ENCODE data around the gene ANKRD29. TPM values are rescaled to one million over a fixed set of nuclear protein-coding genes. Genes with fewer than 3 reads are reported as not detected.

ANKRD29 gene
- total RNA-seq (2014; rRNA removed; shearing (Covaris generic)), result 3.9 TPM in 2 replicates

DNA sequence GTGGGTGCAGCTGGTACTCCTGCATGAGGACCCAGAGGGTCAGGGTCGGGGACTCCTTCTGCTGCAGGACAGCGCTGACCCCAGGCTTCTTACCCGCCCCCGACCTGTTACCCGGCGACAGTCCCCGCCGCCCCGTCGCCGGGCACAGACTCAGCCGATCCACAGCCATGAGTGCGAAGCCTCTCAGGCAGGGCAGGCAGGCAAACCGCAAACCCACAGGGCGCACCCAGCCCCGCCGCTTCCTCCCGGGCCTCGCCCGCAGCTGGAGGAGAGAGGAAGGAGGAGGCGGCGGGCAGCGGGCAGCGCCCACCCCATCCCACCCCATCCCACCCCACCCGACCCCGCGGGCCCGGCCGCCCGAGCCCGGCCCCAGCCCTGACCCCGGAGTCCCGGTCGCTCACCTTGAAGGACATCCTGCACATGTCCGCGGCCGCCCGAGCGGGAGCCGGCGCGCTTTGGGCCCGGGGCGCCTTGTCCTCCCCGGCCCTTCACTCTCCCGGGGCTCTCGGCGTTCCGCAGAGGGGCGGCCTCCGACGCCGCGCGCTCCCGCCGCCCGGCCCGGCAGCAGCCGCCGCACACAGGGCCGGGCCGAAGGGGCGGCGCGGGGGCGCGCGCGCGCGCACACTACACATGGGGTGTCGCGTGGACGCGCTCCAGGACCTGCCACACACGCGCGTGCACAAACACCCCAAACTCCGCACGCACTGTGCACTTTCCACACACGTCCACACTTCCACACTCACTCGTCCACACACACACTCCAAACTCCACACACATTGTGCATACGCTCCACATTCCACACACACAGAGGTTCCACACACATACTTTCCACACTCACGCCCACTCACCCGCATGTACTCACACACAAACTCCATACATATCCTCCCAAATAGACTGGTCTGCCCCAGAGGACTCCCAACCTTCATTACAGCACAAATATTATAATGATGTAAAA, at the start of gene ANKRD29:
Gene ANKRD29, minus strand, starts transcription at position 603 of the 955 bp plus-strand sequence. Its CDS starts 181 bp downstream, at position 422.
- DNase-seq, result peak; percentile 36 to 38
- peak within 1 kb of the TSS; percentile 60 for H3K27ac ChIP-seq
- peak within 1 kb of the TSS; percentile 62 for H3K4me3 ChIP-seq
- no peaks in the 10 kb centered on the region for H3K4me1 ChIP-seq
- H3K9me3 ChIP-seq (replicated peaks), result no peaks in the 10 kb centered on the region
- no peaks in the 10 kb centered on the region for H3K27me3 ChIP-seq
- H3K36me3 ChIP-seq, result no peaks in the 10 kb centered on the region

- Histone ChIP-seq H3K4me1 (peaks cover 9% of the 10 kb centered on the region; the same call in 1 of the 2 replicates), H3K27ac (no peak overlapping the region), H3K4me3 (no peak overlapping the region), H3K27me3 (no peaks in the 10 kb centered on the region), H3K36me3 (no peaks in the 10 kb centered on the region), H3K9me3 (replicated peaks) (no peaks in the 10 kb centered on the region)
- DNase-seq, result no peak
These were observed 49.7 kb upstream of the ANKRD29 start for GRCh38 chr18:23712445-23712844.

DNA sequence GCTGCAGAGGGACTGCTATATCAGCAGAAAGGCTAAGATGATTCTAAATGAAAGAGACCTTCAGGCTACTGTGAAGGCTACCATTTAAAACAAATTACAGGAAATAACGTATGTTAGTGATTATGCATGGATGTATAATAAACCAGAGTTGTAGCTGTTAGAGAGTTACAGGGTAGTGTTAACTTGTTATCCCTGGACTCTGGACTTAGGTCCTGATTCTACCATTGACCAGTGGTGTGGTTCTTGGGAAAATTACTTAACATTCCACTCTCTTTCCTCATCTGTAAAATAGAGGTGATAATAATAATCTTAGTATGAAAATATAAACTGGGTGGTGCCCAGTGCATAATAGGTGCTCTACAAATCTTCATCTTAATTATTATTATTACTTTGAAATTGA, 48.7 kb upstream of the ANKRD29 start:
- H3K36me3 ChIP-seq, result no peaks in the 10 kb centered on the region
- no peak for DNase-seq
- H3K27me3 ChIP-seq, result no peaks in the 10 kb centered on the region
- H3K4me1 ChIP-seq, result peaks cover 2% of the 10 kb centered on the region; the same call in 1 of the 2 replicates
- H3K9me3 ChIP-seq (replicated peaks), result no peaks in the 10 kb centered on the region
- H3K27ac ChIP-seq, result no peak overlapping the region
- no peak overlapping the region for H3K4me3 ChIP-seq

GRCh38 chr18:23710946-23711345, 48.2 kb upstream of the ANKRD29 start:
- Histone ChIP-seq H3K27ac (no peak overlapping the region), H3K4me1 (no peaks in the 10 kb centered on the region), H3K4me3 (no peak overlapping the region), H3K36me3 (no peaks in the 10 kb centered on the region), H3K27me3 (no peaks in the 10 kb centered on the region), H3K9me3 (replicated peaks) (no peaks in the 10 kb centered on the region)
- no peak for DNase-seq

DNA sequence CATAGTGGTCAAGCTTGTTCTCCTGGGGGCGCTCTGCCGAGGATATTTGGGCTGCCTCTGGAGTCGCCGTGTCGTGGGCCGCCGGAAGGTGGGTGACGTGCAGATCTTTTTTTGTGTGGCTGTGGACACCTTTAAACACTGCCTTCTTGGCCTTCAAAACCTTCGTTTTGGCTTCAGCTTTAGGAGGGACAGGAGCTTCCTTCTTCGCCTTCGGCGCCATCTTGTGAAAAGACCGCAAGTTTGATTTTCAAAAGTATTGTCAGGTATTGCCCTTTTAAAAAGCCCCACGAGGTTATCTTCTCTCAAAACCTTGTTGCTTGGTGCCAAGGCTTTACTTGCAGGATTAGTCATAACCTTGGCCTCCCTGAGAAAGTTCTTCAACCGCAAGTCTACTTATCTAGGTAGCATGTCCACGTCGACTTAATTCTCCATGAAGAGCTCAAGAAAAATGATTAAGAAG, 47.4 kb upstream of the ANKRD29 start:
- Histone ChIP-seq H3K4me1 (no peaks in the 10 kb centered on the region), H3K9me3 (replicated peaks) (no peaks in the 10 kb centered on the region), H3K4me3 (no peak overlapping the region), H3K27me3 (no peaks in the 10 kb centered on the region), H3K36me3 (no peaks in the 10 kb centered on the region), H3K27ac (no peak overlapping the region)
- DNase-seq, result no peak

- no peak for DNase-seq
- Histone ChIP-seq H3K36me3 (no peaks in the 10 kb centered on the region), H3K4me1 (no peaks in the 10 kb centered on the region)
These were observed 44.4 kb upstream of the ANKRD29 start for GRCh38 chr18:23706971-23707640.

GRCh38 chr18:23704806-23705205, 42.1 kb upstream of the ANKRD29 start:
- Histone ChIP-seq H3K27me3 (no peaks in the 10 kb centered on the region), H3K4me1 (no peaks in the 10 kb centered on the region), H3K9me3 (replicated peaks) (no peaks in the 10 kb centered on the region), H3K36me3 (no peaks in the 10 kb centered on the region), H3K27ac (no peak overlapping the region), H3K4me3 (no peak overlapping the region)
- DNase-seq, result no peak

More at GRCh38 chr18:23706971-23707640, 44.4 kb upstream of the ANKRD29 start:
- no peak overlapping the region for H3K4me3 ChIP-seq
- no peak overlapping the region for H3K27ac ChIP-seq
- no peaks in the 10 kb centered on the region for H3K9me3 ChIP-seq (replicated peaks)
- no peaks in the 10 kb centered on the region for H3K27me3 ChIP-seq

- Histone ChIP-seq H3K4me3 (no peak overlapping the region), H3K36me3 (no peaks in the 10 kb centered on the region), H3K4me1 (no peaks in the 10 kb centered on the region), H3K9me3 (replicated peaks) (no peaks in the 10 kb centered on the region), H3K27me3 (no peaks in the 10 kb centered on the region), H3K27ac (no peak overlapping the region)
- no peak for DNase-seq
These were observed 41.3 kb upstream of the ANKRD29 start for GRCh38 chr18:23703987-23704384.

DNA sequence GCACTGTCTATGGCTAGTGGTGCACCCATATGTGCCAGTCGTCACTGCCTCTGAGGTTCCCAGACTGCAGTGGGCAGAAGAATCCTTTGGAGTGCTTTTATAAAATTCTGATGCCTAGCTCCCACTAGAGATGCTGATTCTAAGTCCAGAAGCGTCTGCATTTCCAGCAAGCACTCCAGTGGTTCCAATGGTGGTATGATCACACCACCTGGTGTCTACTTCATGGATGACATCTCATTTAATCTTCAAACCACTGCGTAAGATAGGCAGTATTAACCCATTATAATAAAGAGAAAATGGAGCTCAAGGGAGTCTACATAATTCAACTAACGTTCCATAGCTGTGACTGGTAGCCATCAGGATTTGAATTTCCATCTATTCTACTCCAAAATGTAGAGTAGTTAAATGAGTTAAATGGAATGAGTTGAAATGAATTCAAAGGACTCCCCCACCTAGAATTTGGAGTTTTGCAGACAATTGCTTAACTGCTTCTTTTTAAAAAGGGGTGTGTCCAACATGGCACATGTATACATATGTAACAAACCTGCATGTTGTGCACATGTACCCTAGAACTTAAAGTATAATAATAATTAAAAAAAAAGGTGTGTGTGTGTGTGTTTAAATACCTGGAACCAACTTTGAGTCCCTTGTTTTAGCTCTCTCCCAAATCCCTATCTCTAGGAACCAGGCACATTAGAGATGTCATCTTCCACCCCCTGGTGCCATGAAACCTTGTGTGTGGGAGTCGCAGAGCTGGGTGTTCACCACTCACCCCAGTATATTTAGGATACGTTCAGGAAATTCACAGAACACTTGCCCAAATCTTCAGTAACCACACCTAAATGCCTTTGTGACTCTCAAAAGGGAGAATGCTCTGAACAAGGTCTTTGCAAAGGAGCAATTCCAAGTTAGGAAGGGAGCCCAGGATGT, 40.6 kb upstream of the ANKRD29 start:
- DNase-seq, result peak in 1 of 2 experiments; percentile 35
- no peaks in the 10 kb centered on the region for H3K36me3 ChIP-seq
- no peaks in the 10 kb centered on the region for H3K4me1 ChIP-seq

DNA sequence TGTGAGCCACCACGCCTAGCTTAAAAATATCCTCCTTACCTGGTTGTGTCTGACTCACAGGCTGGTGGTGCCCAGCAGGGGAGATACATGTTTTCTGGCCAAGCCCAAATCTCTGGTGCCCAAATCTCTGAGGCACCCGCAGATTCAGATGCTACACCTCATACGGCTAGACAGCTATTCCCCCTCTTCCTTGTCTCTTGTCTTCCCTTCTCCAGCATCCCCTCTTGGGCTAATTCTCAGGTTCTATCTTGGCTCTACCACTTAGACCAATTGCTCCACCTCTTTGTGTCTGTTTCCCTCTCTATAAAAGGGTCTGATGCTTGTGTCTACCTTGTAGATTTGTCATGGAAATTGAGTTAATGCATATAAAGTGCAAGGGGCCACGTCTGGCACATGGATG, 39.9 kb upstream of the ANKRD29 start:
- Histone ChIP-seq H3K36me3 (no peaks in the 10 kb centered on the region), H3K4me3 (no peak overlapping the region), H3K27me3 (no peaks in the 10 kb centered on the region), H3K4me1 (no peaks in the 10 kb centered on the region), H3K9me3 (replicated peaks) (no peaks in the 10 kb centered on the region), H3K27ac (no peak overlapping the region)
- no peak for DNase-seq

More for the DNA sequence above, 40.6 kb upstream of the ANKRD29 start:
- Histone ChIP-seq H3K27ac (no peak overlapping the region), H3K27me3 (no peaks in the 10 kb centered on the region), H3K9me3 (replicated peaks) (no peaks in the 10 kb centered on the region), H3K4me3 (no peak overlapping the region)

DNA sequence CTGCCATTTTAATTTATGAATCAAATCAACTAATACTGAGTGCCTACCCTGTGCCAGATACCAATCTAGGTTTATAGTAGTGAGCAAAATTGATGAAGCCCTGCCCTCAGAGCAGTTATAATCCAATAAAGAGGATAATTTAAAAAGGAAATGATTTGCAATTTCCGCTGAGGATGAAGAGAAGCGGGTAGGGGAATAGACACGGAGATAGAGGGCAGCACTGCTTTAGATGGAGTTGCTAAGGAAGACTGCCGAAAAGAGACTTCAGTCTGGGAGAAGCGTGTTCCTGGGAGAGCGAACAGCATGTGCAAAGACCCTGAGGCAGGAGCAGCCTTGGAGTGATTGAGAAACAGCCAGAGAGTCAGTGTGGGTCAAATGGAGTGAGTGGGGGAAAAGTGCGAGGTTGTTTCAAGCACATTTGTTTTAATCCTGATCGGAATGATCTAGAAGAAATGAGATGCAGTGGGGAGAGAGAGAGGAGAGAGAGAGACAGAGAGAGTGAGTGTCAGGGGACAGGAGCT, 38.9 kb upstream of the ANKRD29 start:
- Histone ChIP-seq H3K27ac (no peak overlapping the region), H3K27me3 (no peaks in the 10 kb centered on the region)
- DNase-seq, result no peak

GRCh38 chr18:23701017-23701416, 38.3 kb upstream of the ANKRD29 start:
- H3K4me1 ChIP-seq, result no peaks in the 10 kb centered on the region
- no peak for DNase-seq

More for the DNA sequence above, 38.9 kb upstream of the ANKRD29 start:
- H3K4me1 ChIP-seq, result no peaks in the 10 kb centered on the region
- H3K4me3 ChIP-seq, result no peak overlapping the region
- no peaks in the 10 kb centered on the region for H3K9me3 ChIP-seq (replicated peaks)
- H3K36me3 ChIP-seq, result no peaks in the 10 kb centered on the region

DNA sequence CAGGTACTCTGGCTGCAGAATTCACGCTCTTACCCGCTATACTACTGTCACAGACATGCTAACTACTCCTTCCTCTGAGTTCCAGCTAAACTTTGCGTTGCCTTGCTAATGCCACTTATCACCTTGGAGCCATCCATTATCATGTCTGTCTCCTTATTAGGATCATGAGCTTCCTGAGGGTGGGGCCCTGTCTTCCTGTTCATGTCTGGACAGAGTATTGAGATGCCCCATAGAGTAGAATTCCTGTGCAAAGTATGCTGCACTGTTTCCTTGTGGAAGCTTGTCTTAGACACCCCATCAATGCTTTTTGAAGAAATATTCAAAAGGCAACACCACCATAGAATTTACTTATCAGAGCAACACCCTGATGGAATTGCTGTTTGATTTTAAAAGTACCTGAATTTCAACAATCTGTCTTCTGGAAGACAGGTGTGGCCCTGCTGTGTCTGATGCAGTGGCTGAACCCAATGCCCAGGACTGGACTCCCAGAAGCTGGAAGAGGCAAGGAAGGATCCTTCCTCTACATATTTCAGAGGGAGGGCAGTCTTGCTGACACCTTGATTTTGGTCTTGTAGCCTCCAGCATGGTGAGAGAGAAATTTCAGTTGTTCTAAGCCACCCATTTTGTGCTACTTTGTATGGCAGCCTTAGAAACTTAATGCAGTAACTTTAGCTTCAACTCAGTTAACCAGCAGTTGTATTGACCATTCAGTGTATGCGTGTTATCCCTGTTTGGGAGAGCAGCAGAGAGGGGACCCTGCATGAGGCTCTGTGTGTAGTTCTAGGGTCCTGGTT, 32.1 kb upstream of the ANKRD29 start:
- Histone ChIP-seq H3K27ac (no peak overlapping the region), H3K9me3 (replicated peaks) (no peaks in the 10 kb centered on the region), H3K36me3 (no peaks in the 10 kb centered on the region), H3K4me1 (peaks cover 4% of the 10 kb centered on the region; the same call in 1 of the 2 replicates), H3K4me3 (no peak overlapping the region), H3K27me3 (no peaks in the 10 kb centered on the region)
- DNase-seq, result no peak

More at GRCh38 chr18:23701017-23701416, 38.3 kb upstream of the ANKRD29 start:
- no peaks in the 10 kb centered on the region for H3K27me3 ChIP-seq
- H3K9me3 ChIP-seq (replicated peaks), result no peaks in the 10 kb centered on the region
- no peaks in the 10 kb centered on the region for H3K36me3 ChIP-seq
- H3K27ac ChIP-seq, result no peak overlapping the region
- no peak overlapping the region for H3K4me3 ChIP-seq
